HG03457 (cell line): ENCODE measurements around the gene HBZ.
"Not testable (repeated sequence)": the region's sequence is repeated elsewhere in the genome, so short reads cannot be mapped to it uniquely, and the experiment has no call there.

ENCODE experiments used
- ATAC-seq: cut with Tn5 transposase; IDR thresholded peaks from one replicate; pipeline ENCODE4 v1.9.1; 2021; ENCODE audit warnings: moderate number of reproducible peaks; ENCODE audit not compliant: unreplicated experiment

Gene HBZ

GRCh38 chr16:152141-153128 lies at the start of gene HBZ:
Gene HBZ (plus strand): TSS chr16:152644. CDS start chr16:152910, 266 bp downstream.
- ATAC-seq: no peak

- ATAC-seq: no peak
Measured at GRCh38 chr16:104355-104754, 48.1 kb upstream of the HBZ start.

GRCh38 chr16:104928-105327 lies 47.5 kb upstream of the HBZ start:
- no peak for ATAC-seq

- ATAC-seq: no peak
Measured at GRCh38 chr16:105521-105920, 46.9 kb upstream of the HBZ start.

- ATAC-seq: no peak
Measured at GRCh38 chr16:106623-107324, 45.7 kb upstream of the HBZ start.

GRCh38 chr16:112153-112840 lies 40.1 kb upstream of the HBZ start:
- ATAC-seq: no peak

- ATAC-seq: no peak
Measured at GRCh38 chr16:114327-114726, 38.1 kb upstream of the HBZ start.

- ATAC-seq: no peak
Measured at GRCh38 chr16:116015-116414, 36.4 kb upstream of the HBZ start.

GRCh38 chr16:117379-118365 lies 34.8 kb upstream of the HBZ start:
- no peak for ATAC-seq

GRCh38 chr16:118857-119256 lies 33.6 kb upstream of the HBZ start:
- no peak for ATAC-seq

GRCh38 chr16:119295-119694 lies 33.1 kb upstream of the HBZ start:
- ATAC-seq: no peak

- ATAC-seq: no peak
Measured at GRCh38 chr16:119835-120491, 32.5 kb upstream of the HBZ start.

- no peak for ATAC-seq
Measured at GRCh38 chr16:120756-121155, 31.7 kb upstream of the HBZ start.

- no peak for ATAC-seq
Measured at GRCh38 chr16:122361-122760, 30.1 kb upstream of the HBZ start.

GRCh38 chr16:123558-124350 lies 28.7 kb upstream of the HBZ start:
- ATAC-seq: not testable (repeated sequence)

- ATAC-seq: no peak
Measured at GRCh38 chr16:125011-125410, 27.4 kb upstream of the HBZ start.

- no peak for ATAC-seq
Measured at GRCh38 chr16:129075-129474, 23.4 kb upstream of the HBZ start.

GRCh38 chr16:130533-131173 lies 21.8 kb upstream of the HBZ start:
- ATAC-seq: no peak
